Sigmoid colon (tissue), 7 donors: ENCODE results near the gene FTCD. TPM values are rescaled to one million over a fixed set of nuclear protein-coding genes. Genes with fewer than 3 reads are reported as not detected.
"Not testable (repeated sequence)": the region's sequence is repeated elsewhere in the genome, so short reads cannot be mapped to it uniquely, and the experiment has no call there.

Experiments
- DNase-seq: peaks from one replicate; pipeline ENCODE4 v3.0.0-alpha.2; 2019
- H3K27ac ChIP-seq, 4 donors: fragments of 200-600 bp; sonication (generic); one replicate each; pipeline ENCODE4 v1.5.1; 2016 to 2019; ENCODE audit warnings: mild to moderate bottlenecking in 1 of 4
- H3K27me3 ChIP-seq, 3 donors: fragments of 200-600 bp; sonication (generic); one replicate each; pipeline ENCODE4 v1.5.1; 2019; ENCODE audit warnings: mild to moderate bottlenecking in 1 of 3
- H3K36me3 ChIP-seq, 4 donors: fragments of 200-600 bp; sonication (generic); one replicate each; pipeline ENCODE4 v1.5.1; 2016 to 2019
- H3K4me1 ChIP-seq, 4 donors: fragments of 200-600 bp; sonication (generic); one replicate each; pipeline ENCODE4 v1.5.1; 2017 to 2019
- H3K4me3 ChIP-seq, 4 donors: fragments of 200-600 bp; sonication (generic); one replicate each; pipeline ENCODE4 v1.5.1; 2017 to 2019; ENCODE audit warnings: mild to moderate bottlenecking in 2 of 4, moderate library complexity in 1 of 4
- H3K9me3 ChIP-seq, 4 donors: fragments of 200-600 bp in 3 of 4; sonication (generic) in 3 of 4; one replicate each; pipeline versions ENCODE4 v1.5.1 to v1.6.1; 2013 to 2019
- CTCF ChIP-seq, 4 experiments: fragments of 450-650 bp in 3 of 4; fragments of 200-600 bp in 1 of 4; IDR thresholded peaks; one replicate each; pipeline ENCODE4 v1.5.1; 2016 to 2019; ENCODE audit warnings: antibody characterized with exemption in 4 of 4, mild to moderate bottlenecking in 3 of 4, moderate library complexity in 2 of 4
- EP300 ChIP-seq, 4 donors: sonication (generic); formaldehyde crosslinking; IDR thresholded peaks; one replicate each; pipeline ENCODE4 v1.6.1; 2017; ENCODE audit warnings: antibody characterized with exemption in 4 of 4
- POLR2A ChIP-seq, 2 donors: fragments of 450-650 bp; IDR thresholded peaks; one replicate each; pipeline ENCODE4 v1.6.1; 2016; ENCODE audit warnings: antibody characterized with exemption in 2 of 2, mild to moderate bottlenecking in 2 of 2, moderate library complexity in 2 of 2
- POLR2AphosphoS5 ChIP-seq, 4 donors: sonication (generic); formaldehyde crosslinking; IDR thresholded peaks; one replicate each; pipeline ENCODE4 v1.6.1; 2017; ENCODE audit warnings: antibody characterized with exemption in 4 of 4
- WGBS, 2 donors: extraction: QIAGEN DNeasy Blood & Tissue Kit; methylation state at CpG; one replicate each; pipeline ENCODE4 v1.1.7; 2013; 5-methylcytosine and 5-hydroxymethylcytosine counted together
- intact Hi-C: fragments of 100-400 bp; cut with DNase I; formaldehyde crosslinking; loops from one replicate; pipeline ENCODE4 v1.15.1; 2023
- polyA plus RNA-seq, 3 donors: library from polyadenylated mRNA; stranded (reverse); fragments of 200-250 nt; gene quantifications; one replicate each; pipeline ENCODE4 v1.2.3, GENCODE V29; 2013
- total RNA-seq, 4 donors: library from RNA; depleted of rRNA; stranded (reverse); fragments of >200 nt; gene quantifications; one replicate each; pipeline ENCODE4 v1.1.0, GENCODE V29; 2016
- donor health status: healthy with polysubstance abuse.
- donor health status: Bipolar disorder and iron deficiency.
- donor health status: healthy.

Gene FTCD
- total and polyA plus RNA-seq, 7 donors: 0.20 to 1.4 TPM; not detected in 5

DNA sequence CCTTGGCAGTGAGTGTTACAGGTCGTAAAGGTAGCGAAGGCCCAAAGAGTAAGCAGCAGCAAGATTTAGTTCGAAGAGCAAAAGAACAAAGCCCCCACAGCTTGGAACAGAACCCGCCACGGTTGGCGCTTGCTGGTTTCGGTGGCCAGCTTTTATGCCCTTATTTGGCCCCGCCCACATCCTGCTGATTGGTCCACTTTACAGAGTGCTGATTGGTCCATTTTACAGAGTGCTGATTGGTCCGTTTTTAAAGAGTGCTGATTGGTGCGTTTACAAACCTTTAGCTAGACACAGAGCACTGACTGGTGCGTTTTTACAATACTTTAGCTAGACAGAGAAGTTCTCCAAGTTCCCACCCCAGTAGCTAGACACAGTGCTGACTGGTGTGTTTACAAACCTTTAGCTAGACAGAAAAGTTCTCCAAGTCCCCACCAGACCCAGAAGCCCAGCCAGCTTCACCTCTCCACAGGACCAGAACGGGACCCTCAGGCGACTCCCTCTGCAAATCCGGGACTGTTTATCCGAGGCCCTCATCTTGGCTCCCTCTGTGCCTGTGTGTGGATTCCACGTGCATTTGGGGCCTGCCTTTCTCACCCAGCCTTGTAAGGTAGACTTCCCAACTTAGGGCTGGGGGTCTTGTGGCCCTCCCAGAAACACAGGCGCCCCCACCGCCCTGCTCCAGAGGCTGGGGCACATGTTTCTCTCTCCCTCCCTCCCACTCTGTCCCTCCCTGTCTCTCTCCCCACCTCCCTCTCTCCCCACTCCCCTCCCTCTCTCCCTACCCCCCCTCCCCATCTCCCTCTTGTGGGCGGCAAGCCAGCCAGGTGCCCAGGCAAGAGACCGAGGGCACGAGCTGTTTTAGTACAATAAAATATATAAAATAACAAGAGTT is 12.6 kb downstream of the FTCD start:
- intact Hi-C loops: loop anchor here (5.0 kb wide), 3 partner anchors 39 to 144 kb away; partner anchors contain the start of genes LSS, MCM3AP, SPATC1L and YBEY
- peaks cover 0 to 10% (median 6%) of the 10 kb centered on the region in 4 donors for H3K4me1 ChIP-seq
- WGBS, 2 donors: 79 to 85% methylated on average over 21 of the region's 21 CpGs
- H3K9me3 ChIP-seq: no peaks in the 10 kb centered on the region
- H3K4me3 ChIP-seq: no peak overlapping the region
- no peak for TF ChIP-seq POLR2A (IDR thresholded peaks at IDR 0.05)
- no peak for TF ChIP-seq EP300 (IDR thresholded peaks at IDR 0.05)
- TF ChIP-seq CTCF (IDR thresholded peaks at IDR 0.05): no peak
- TF ChIP-seq POLR2AphosphoS5 (IDR thresholded peaks at IDR 0.05): no peak
- H3K27ac ChIP-seq: no peak overlapping the region
- H3K27me3 ChIP-seq: no peaks in the 10 kb centered on the region
- peak; percentile 59 for DNase-seq
- H3K36me3 ChIP-seq: no peaks in the 10 kb centered on the region

DNA sequence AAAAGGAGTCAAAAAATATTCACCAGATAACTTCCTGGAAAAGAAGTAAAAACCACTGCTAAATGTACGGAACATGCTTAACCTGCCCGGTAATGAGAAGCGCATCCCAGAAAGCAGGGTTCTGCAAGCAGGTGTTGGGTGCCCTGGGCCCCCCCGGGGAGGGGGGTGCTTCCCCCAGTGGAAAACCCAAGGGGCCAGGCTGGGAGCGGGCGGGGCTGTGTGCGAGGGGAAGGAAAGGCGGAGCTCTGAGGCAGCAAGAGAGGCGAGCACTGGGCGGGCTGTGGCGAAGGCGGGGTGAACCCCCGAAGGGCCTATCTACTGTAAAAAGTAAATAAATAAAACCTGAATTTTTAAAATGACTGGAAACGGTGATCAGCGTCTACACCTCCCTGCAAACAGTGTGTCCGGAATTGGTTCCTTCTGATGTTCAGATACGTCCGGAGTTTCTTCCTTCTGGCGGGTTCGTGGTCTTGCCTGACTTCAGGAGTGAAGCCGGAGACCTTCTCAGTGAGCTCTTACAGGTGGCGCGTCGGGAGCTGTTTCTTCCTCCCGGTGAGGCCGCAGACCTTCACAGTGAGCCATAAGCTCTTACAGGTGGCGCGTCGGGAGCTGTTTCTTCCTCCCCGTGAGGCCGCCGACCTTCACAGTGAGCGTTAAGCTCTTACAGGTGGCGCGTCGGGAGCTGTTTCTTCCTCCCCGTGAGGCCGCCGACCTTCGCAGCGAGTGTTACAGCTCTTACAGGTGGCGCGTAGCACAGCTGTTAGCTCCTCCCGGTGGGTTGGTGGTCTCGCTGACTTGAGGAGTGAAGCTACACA is 13.4 kb downstream of the FTCD start:
- Histone ChIP-seq H3K4me3 (no peak overlapping the region), H3K27ac (no peak overlapping the region), H3K4me1 (peaks cover 0 to 10% (median 6%) of the 10 kb centered on the region in 4 donors), H3K36me3 (no peaks in the 10 kb centered on the region), H3K27me3 (no peaks in the 10 kb centered on the region), H3K9me3 (no peaks in the 10 kb centered on the region)
- DNase-seq: no peak
- no peak for TF ChIP-seq POLR2AphosphoS5 (IDR thresholded peaks at IDR 0.05)
- TF ChIP-seq EP300 (IDR thresholded peaks at IDR 0.05): no peak
- WGBS, 2 donors: 86 to 93% methylated on average over 45 of the region's 45 CpGs
- intact Hi-C loops: loop anchor here (5.0 kb wide), 3 partner anchors 40 to 145 kb away; partner anchors contain the start of genes LSS, MCM3AP, SPATC1L and YBEY

GRCh38 chr21:46140352-46141003 is 14.9 kb downstream of the FTCD start:
- H3K27ac ChIP-seq, DNase-seq: not testable (repeated sequence)
- intact Hi-C loops: loop anchor here (5.0 kb wide), 3 partner anchors 42 to 147 kb away; partner anchors contain the start of genes LSS, MCM3AP, SPATC1L and YBEY

DNA sequence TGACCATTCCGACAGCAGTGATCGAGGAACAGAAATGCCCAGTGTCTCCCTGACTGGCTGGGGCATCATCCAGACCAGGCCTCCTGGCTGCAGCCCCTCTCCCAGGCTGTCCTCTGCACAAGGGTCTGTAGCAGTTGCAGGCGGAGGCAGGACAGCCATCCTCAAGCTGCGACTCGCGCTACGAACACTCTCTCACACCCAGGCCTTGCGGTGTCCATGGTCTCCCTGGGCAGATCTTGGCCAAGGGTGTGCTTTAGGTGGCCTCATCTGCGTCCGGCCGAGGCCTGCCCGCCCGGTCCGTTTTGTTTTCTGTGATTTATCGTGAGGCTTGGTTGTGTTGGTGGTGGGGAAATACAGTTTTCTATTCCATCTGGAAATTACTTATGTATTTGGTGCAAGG is 15.7 kb downstream of the FTCD start:
- TF ChIP-seq EP300 (IDR thresholded peaks at IDR 0.05): no peak
- TF ChIP-seq POLR2A (IDR thresholded peaks at IDR 0.05): no peak
- TF ChIP-seq CTCF (IDR thresholded peaks at IDR 0.05): no peak
- TF ChIP-seq POLR2AphosphoS5 (IDR thresholded peaks at IDR 0.05): no peak
- DNase-seq: no peak
- H3K27ac ChIP-seq: no peak overlapping the region
- intact Hi-C loops: loop anchor here (5.0 kb wide), 3 partner anchors 43 to 148 kb away; partner anchors contain the start of genes LSS, MCM3AP, SPATC1L and YBEY
- no peaks in the 10 kb centered on the region for H3K36me3 ChIP-seq
- peaks cover 0 to 10% (median 6%) of the 10 kb centered on the region in 4 donors for H3K4me1 ChIP-seq
- no peaks in the 10 kb centered on the region for H3K27me3 ChIP-seq
- no peaks in the 10 kb centered on the region for H3K9me3 ChIP-seq
- WGBS, 2 donors: 89 to 91% methylated on average over 15 of the region's 15 CpGs
- H3K4me3 ChIP-seq: no peak overlapping the region

More at GRCh38 chr21:46140352-46141003, 14.9 kb downstream of the FTCD start:
- H3K27me3 ChIP-seq, H3K4me3 ChIP-seq, H3K36me3 ChIP-seq, H3K4me1 ChIP-seq, H3K9me3 ChIP-seq: not testable (repeated sequence)
- whole genome bisulfite sequencing, 2 donors: 15 to 56% methylated on average over 29 of the region's 29 CpGs

- no peak overlapping the region for H3K4me3 ChIP-seq
- intact Hi-C loops: no loop called here
- H3K36me3 ChIP-seq: no peaks in the 10 kb centered on the region
- no peaks in the 10 kb centered on the region for H3K9me3 ChIP-seq
- H3K4me1 ChIP-seq: peaks cover 0 to 3% (median 0%) of the 10 kb centered on the region in 4 donors
- no peaks in the 10 kb centered on the region for H3K27me3 ChIP-seq
- no peak for DNase-seq
- no peak overlapping the region for H3K27ac ChIP-seq
- 82 to 84% methylated on average over 28 of the region's 28 CpGs for WGBS, 2 donors
- TF ChIP-seq POLR2A (IDR thresholded peaks at IDR 0.05) (no peak), POLR2AphosphoS5 (IDR thresholded peaks at IDR 0.05) (no peak), EP300 (IDR thresholded peaks at IDR 0.05) (no peak), CTCF (IDR thresholded peaks at IDR 0.05) (no peak)
Observed at GRCh38 chr21:46138383-46138970, 16.9 kb downstream of the FTCD start.
